PC-9 (cell line): Measurements from ENCODE around the gene EIF5AL1. TPM values are rescaled to one million over a fixed set of nuclear protein-coding genes. Genes with fewer than 3 reads are reported as not detected.
"Not testable (repeated sequence)": the region's sequence is repeated elsewhere in the genome, so short reads cannot be mapped to it uniquely, and the experiment has no call there.

Experiments
- BruUV-seq: library from RNA; stranded (reverse); fragments of 400-500 nt; replicated peaks from 2 replicates; lab custom pipeline; 2021; lab: Mats Ljungman, UMichigan
- CTCF ChIA-PET: fragments of 300-600 bp; sonication (Branson Sonifier 250); formaldehyde crosslinking; loops from one replicate; lab custom pipeline; 2022; ENCODE audit warnings: antibody characterized with exemption; lab: Charles Lee
- POLR2A ChIA-PET: fragments of 300-600 bp; sonication (Branson Sonifier 250); formaldehyde crosslinking; loops from one replicate; lab custom pipeline; 2022; ENCODE audit warnings: antibody characterized with exemption; ENCODE audit not compliant: unreplicated experiment; lab: Charles Lee
- DNase-seq, 2 experiments: peaks; one replicate each; pipeline versions ENCODE4 v3.0.0 to v3.0.0-alpha.2; 2015 to 2022; ENCODE audit warnings: mixed read lengths in 1 of 2
- H2AFZ ChIP-seq: fragments of 200-600 bp; sonication (generic); 2 replicates; pipeline ENCODE4 v1.8.1; 2017; ENCODE audit warnings: antibody characterized with exemption
- H3F3A ChIP-seq: fragments of 200-600 bp; sonication (generic); 2 replicates; pipeline ENCODE4 v1.8.1; 2017; ENCODE audit warnings: antibody characterized with exemption, mild to moderate bottlenecking, low read depth; ENCODE audit not compliant: insufficient read depth
- H3K27ac ChIP-seq: fragments of 200-600 bp; sonication (generic); 2 replicates; pipeline ENCODE4 v1.6.1; 2016; ENCODE audit warnings: mixed run types
- H3K27me3 ChIP-seq: fragments of 200-600 bp; sonication (generic); 2 replicates; pipeline ENCODE4 v1.6.1; 2016; ENCODE audit warnings: low read depth, mixed run types; ENCODE audit not compliant: insufficient read depth
- H3K36me3 ChIP-seq: fragments of 200-600 bp; sonication (generic); 2 replicates; pipeline ENCODE4 v1.6.1; 2016; ENCODE audit warnings: low read depth, mixed run types
- H3K4me1 ChIP-seq: fragments of 200-600 bp; sonication (generic); replicated peaks from 2 replicates; pipeline ENCODE4 v1.6.1; 2016; ENCODE audit warnings: mixed run types; ENCODE audit not compliant: insufficient read depth
- H3K4me2 ChIP-seq: fragments of 200-600 bp; sonication (generic); 2 replicates; pipeline ENCODE4 v1.6.1; 2017; ENCODE audit warnings: mixed run types
- H3K4me3 ChIP-seq: fragments of 200-600 bp; sonication (generic); 2 replicates; pipeline ENCODE4 v1.6.1; 2016; ENCODE audit warnings: mixed run types
- H3K79me2 ChIP-seq: fragments of 200-600 bp; sonication (generic); 2 replicates; pipeline ENCODE4 v1.6.1; 2017; ENCODE audit warnings: low read depth, mixed run types
- H3K9me2 ChIP-seq: fragments of 200-600 bp; sonication (generic); 2 replicates; pipeline ENCODE4 v1.8.1; 2017; ENCODE audit warnings: mild to moderate bottlenecking; ENCODE audit not compliant: insufficient read depth
- H3K9me3 ChIP-seq: fragments of 200-600 bp; sonication (generic); 2 replicates; pipeline ENCODE4 v1.8.1; 2016; ENCODE audit warnings: low read depth; ENCODE audit not compliant: insufficient read depth
- H4K20me1 ChIP-seq: fragments of 200-600 bp; sonication (generic); 2 replicates; pipeline ENCODE4 v1.8.1; 2017; ENCODE audit not compliant: insufficient read depth
- CTCF ChIP-seq: fragments of 200-600 bp; sonication (generic); conservative IDR thresholded peaks from 2 replicates; pipeline ENCODE4 v1.6.1; 2017; ENCODE audit warnings: mixed run types, antibody characterized with exemption, mild to moderate bottlenecking, moderate library complexity
- EZH2 ChIP-seq: fragments of 200-600 bp; sonication (generic); IDR thresholded peaks from 2 replicates; pipeline ENCODE4 v1.8.0; 2017; ENCODE audit warnings: antibody characterized with exemption, low read depth
- intact Hi-C: fragments of 100-400 bp; cut with micrococcal nuclease; formaldehyde crosslinking; loops from one replicate; pipeline ENCODE4 v1.10.0; 2022; ENCODE audit not compliant: unreplicated experiment
- total RNA-seq: library from RNA; stranded (reverse); gene quantifications from 2 replicates; pipeline ENCODE4 v1.2.3, GENCODE V29; 2021

EIF5AL1 gene
- total RNA-seq, 1 experiment from 2014 or later: 0.48 TPM

- Histone ChIP-seq H3K27ac (no peak overlapping the region), H3K4me3 (no peak overlapping the region), H3K36me3 (no peaks in the 10 kb centered on the region), H2AFZ (no peak overlapping the region), H3K4me1 (no peaks in the 10 kb centered on the region), H3K9me3 (no peaks in the 10 kb centered on the region), H3K27me3 (peaks cover 25% of the 10 kb centered on the region), H3K4me2 (no peak overlapping the region), H3K79me2 (no peaks in the 10 kb centered on the region), H3K9me2 (no peaks in the 10 kb centered on the region), H3F3A (no peaks in the 10 kb centered on the region), H4K20me1 (no peaks in the 10 kb centered on the region)
- intact Hi-C loops: no loop called here
- CTCF ChIA-PET: no interaction called here
- no peak for DNase-seq
- no TSS peak for BruUV-seq
- POLR2A ChIA-PET: no interaction called here
- TF ChIP-seq CTCF (no peak), EZH2 (no peak)
Measured at GRCh38 chr10:79542626-79543025, 30.3 kb downstream of the EIF5AL1 start.

DNA sequence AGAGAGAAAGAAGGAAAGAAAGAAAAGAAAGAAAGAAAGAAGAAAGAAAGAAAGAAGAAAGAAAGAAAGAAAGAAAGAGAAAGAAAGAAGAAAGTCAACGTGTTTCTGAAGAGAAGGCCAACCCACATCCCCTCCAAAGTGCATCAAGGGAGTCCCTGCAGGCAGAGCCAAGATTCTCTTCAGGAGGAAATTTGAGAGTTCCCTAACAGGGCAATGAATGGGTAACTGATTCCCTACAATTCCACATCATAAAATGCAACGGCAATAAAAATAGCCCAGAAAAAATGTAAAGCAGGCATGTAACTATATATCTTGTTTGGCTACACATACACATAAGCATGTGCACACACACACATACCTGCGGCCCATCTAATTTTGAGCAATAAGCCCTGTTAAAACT lies 32.1 kb downstream of the EIF5AL1 start:
- H3K27ac ChIP-seq, H2AFZ ChIP-seq, H3K36me3 ChIP-seq, H3K4me2 ChIP-seq, H3K79me2 ChIP-seq, CTCF ChIA-PET, H3K9me2 ChIP-seq, intact Hi-C loops, H4K20me1 ChIP-seq, DNase-seq, BruUV-seq, H3F3A ChIP-seq, H3K4me1 ChIP-seq, H3K4me3 ChIP-seq, POLR2A ChIA-PET, H3K9me3 ChIP-seq: not testable (repeated sequence)
- peaks cover 43% of the 10 kb centered on the region for H3K27me3 ChIP-seq

DNA sequence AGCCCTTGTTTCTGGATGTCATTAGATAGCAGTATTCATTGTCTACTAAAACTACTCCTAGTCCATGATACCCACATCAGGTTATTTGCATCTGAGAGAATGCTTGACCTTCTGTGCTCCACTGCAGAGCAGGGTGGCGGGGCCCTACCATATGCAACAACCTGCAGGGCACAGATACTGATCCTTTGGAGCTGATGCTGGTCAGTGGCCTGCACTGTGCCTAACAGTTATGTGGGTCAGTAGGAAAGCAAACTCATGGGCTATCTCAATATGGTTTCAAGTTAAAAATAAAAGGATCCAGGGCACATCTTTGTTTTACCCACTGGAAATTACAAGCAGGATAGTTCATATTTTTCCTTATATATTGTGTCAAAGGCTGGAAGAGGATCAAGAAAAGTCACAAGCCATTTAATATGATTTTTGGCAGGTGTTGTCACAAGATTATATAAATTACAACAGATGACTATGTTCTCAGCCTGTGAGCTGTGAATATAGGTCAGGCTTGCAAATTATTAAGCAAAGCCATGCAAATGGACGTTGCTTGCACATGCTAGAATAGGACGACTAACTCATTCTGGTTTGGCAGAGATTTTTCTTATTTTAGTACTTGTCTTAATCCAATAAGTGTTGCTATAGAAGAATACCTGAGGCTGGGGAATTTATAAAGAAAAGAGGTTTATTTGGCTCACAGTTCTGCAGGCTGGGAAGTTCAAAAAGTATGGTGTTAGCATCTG lies 32.8 kb downstream of the EIF5AL1 start:
- CTCF ChIA-PET: not testable (repeated sequence)

GRCh38 chr10:79547128-79547527 lies 34.8 kb downstream of the EIF5AL1 start:
- CTCF ChIA-PET, BruUV-seq, H3K36me3 ChIP-seq, intact Hi-C loops, H3K9me2 ChIP-seq, POLR2A ChIA-PET, H4K20me1 ChIP-seq, H3K4me3 ChIP-seq, H3K4me2 ChIP-seq, H3K9me3 ChIP-seq, H2AFZ ChIP-seq, H3K79me2 ChIP-seq, H3K27ac ChIP-seq, DNase-seq, H3K4me1 ChIP-seq, H3F3A ChIP-seq: not testable (repeated sequence)
- peaks cover 58% of the 10 kb centered on the region for H3K27me3 ChIP-seq

More for the DNA sequence above, 32.8 kb downstream of the EIF5AL1 start:
- H3F3A ChIP-seq, H3K36me3 ChIP-seq, H4K20me1 ChIP-seq, DNase-seq, intact Hi-C loops, H3K79me2 ChIP-seq, H3K4me2 ChIP-seq, H2AFZ ChIP-seq, H3K27ac ChIP-seq, H3K9me3 ChIP-seq, POLR2A ChIA-PET, H3K9me2 ChIP-seq, H3K4me1 ChIP-seq, BruUV-seq, H3K4me3 ChIP-seq: not testable (repeated sequence)
- H3K27me3 ChIP-seq: peaks cover 46% of the 10 kb centered on the region
